Measurements from ENCODE around the gene PGAM4. TPM values are rescaled to one million over a fixed set of nuclear protein-coding genes. Genes with fewer than 3 reads are reported as not detected.

Gene PGAM4
- total RNA-seq = under 1 TPM in 1 of 2 donors, not detected in 1; 0.51 TPM
- polyA plus RNA-seq (2013, experiment 1 of 2) = not detected
- not detected for polyA plus RNA-seq (2013, experiment 2 of 2)
- long read RNA-seq, experiment 1 = 0 reads
- long read RNA-seq, experiment 2 = 0 reads
- long read RNA-seq, experiment 3 = 0 reads
- long read RNA-seq, experiment 4 = 0 reads

GRCh38 chrX:77969538-77969937 lies at the start of gene PGAM4:
PGAM4 (minus strand) TSS chrX:77969638; CDS start chrX:77969638, 0 bp downstream.
- Histone ChIP-seq H3K36me3 (ENCODE audit: control insufficient read depth, insufficient read depth, low read length) (no peaks in the 10 kb centered on the region), H3K4me1 (ENCODE audit: control insufficient read depth, insufficient read depth, low read length) (no peaks in the 10 kb centered on the region), H3K9me3 (ENCODE audit: control insufficient read depth, low read length) (no peaks in the 10 kb centered on the region), H3K9ac (ENCODE audit: extremely low read depth, low read length, poor library complexity, severe bottlenecking) (no peak within 1 kb of the TSS), H3K4me3 (ENCODE audit: low read length) (no peak within 1 kb of the TSS), H3K27me3 (ENCODE audit: control insufficient read depth, insufficient read depth, low read length, poor library complexity, severe bottlenecking) (no peaks in the 10 kb centered on the region), H3K27ac (ENCODE audit: low read depth, low read length) (no peak within 1 kb of the TSS)
- Mint-ChIP-seq H3K4me3 (no peak within 1 kb of the TSS), H3K27me3 (ENCODE audit: insufficient read depth) (no peaks in the 10 kb centered on the region), H3K4me1 (no peaks in the 10 kb centered on the region), H3K36me3 (ENCODE audit: low read depth) (no peaks in the 10 kb centered on the region), H3K9me3 (peaks cover 56% of the 10 kb centered on the region), H3K27ac (no peak within 1 kb of the TSS)
- DNase-seq = no peak
- TF ChIP-seq CTCF (conservative IDR thresholded peaks at IDR 0.05) = no peak
- 94% methylated on average over 10 of the region's 13 CpGs; no CpG with 5 or more reads in 1 of the 2 experiments for WGBS, 2 experiments (ENCODE audit: insufficient coverage in 1 of 2, insufficient read length in 1 of 2)

GRCh38 chrX:78011846-78012245 lies 42.4 kb upstream of the PGAM4 start:
- Histone ChIP-seq H3K4me1 (ENCODE audit: control insufficient read depth, insufficient read depth, low read length) (no peaks in the 10 kb centered on the region), H3K36me3 (ENCODE audit: control insufficient read depth, insufficient read depth, low read length) (no peaks in the 10 kb centered on the region), H3K4me3 (ENCODE audit: low read length) (no peak overlapping the region), H3K27ac (ENCODE audit: low read depth, low read length) (no peak overlapping the region), H3K27me3 (ENCODE audit: control insufficient read depth, insufficient read depth, low read length, poor library complexity, severe bottlenecking) (no peaks in the 10 kb centered on the region), H3K9me3 (ENCODE audit: control insufficient read depth, low read length) (no peaks in the 10 kb centered on the region), H3K9ac (ENCODE audit: extremely low read depth, low read length, poor library complexity, severe bottlenecking) (no peak overlapping the region)
- H3K4me3 Mint-ChIP-seq = no peak overlapping the region
- H3K27me3 Mint-ChIP-seq (ENCODE audit: insufficient read depth) = no peaks in the 10 kb centered on the region
- H3K4me1 Mint-ChIP-seq = no peaks in the 10 kb centered on the region
- H3K36me3 Mint-ChIP-seq (ENCODE audit: low read depth) = peaks cover 7% of the 10 kb centered on the region
- TF ChIP-seq CTCF (conservative IDR thresholded peaks at IDR 0.05) = no peak
- no peak for DNase-seq
- WGBS, 2 experiments (ENCODE audit: insufficient coverage in 1 of 2, insufficient read length in 1 of 2) = 100% methylated on average over 1 of the region's 1 CpG; no CpG with 5 or more reads in 1 of the 2 experiments
- H3K27ac Mint-ChIP-seq = no peak overlapping the region
- peaks cover 39% of the 10 kb centered on the region for H3K9me3 Mint-ChIP-seq

GRCh38 chrX:77979870-77980269 lies 10.4 kb upstream of the PGAM4 start:
- Histone ChIP-seq H3K4me1 (ENCODE audit: control insufficient read depth, insufficient read depth, low read length) (no peaks in the 10 kb centered on the region), H3K4me3 (ENCODE audit: low read length) (no peak overlapping the region), H3K9ac (ENCODE audit: extremely low read depth, low read length, poor library complexity, severe bottlenecking) (no peak overlapping the region), H3K27me3 (ENCODE audit: control insufficient read depth, insufficient read depth, low read length, poor library complexity, severe bottlenecking) (no peaks in the 10 kb centered on the region), H3K27ac (ENCODE audit: low read depth, low read length) (no peak overlapping the region), H3K36me3 (ENCODE audit: control insufficient read depth, insufficient read depth, low read length) (no peaks in the 10 kb centered on the region), H3K9me3 (ENCODE audit: control insufficient read depth, low read length) (no peaks in the 10 kb centered on the region)
- no peak for DNase-seq
- Mint-ChIP-seq H3K27me3 (ENCODE audit: insufficient read depth) (no peaks in the 10 kb centered on the region), H3K4me3 (no peak overlapping the region), H3K9me3 (peaks cover 25% of the 10 kb centered on the region), H3K36me3 (ENCODE audit: low read depth) (no peaks in the 10 kb centered on the region), H3K4me1 (no peaks in the 10 kb centered on the region), H3K27ac (no peak overlapping the region)
- WGBS, 2 experiments (ENCODE audit: insufficient coverage in 1 of 2, insufficient read length in 1 of 2) = 89% methylated on average over 3 of the region's 4 CpGs; no CpG with 5 or more reads in 1 of the 2 experiments
- no peak for TF ChIP-seq CTCF (conservative IDR thresholded peaks at IDR 0.05)
